KOPT-K1 (cell line): ENCODE measurements around the gene ZCWPW1.

Source experiments
- H3K27ac ChIP-seq: fragments of 200-600 bp; sonication (generic); 2 replicates; pipeline ENCODE4 v1.5.1; 2016; ENCODE audit warnings: antibody characterized with exemption, mild to moderate bottlenecking, low read depth, low read length; ENCODE audit not compliant: poor library complexity, severe bottlenecking
- H3K36me3 ChIP-seq: fragments of 200-600 bp; sonication (generic); 2 replicates; pipeline ENCODE4 v1.5.1; 2017; ENCODE audit warnings: antibody characterized with exemption, mild to moderate bottlenecking, low read length, moderate library complexity; ENCODE audit not compliant: insufficient read depth
- H3K9me3 ChIP-seq: fragments of 200-600 bp; sonication (generic); 2 replicates; pipeline ENCODE4 v1.5.1; 2017; ENCODE audit warnings: antibody characterized with exemption, low read length, mild to moderate bottlenecking; ENCODE audit not compliant: insufficient read depth, poor library complexity, severe bottlenecking

The ZCWPW1 gene, protein sequence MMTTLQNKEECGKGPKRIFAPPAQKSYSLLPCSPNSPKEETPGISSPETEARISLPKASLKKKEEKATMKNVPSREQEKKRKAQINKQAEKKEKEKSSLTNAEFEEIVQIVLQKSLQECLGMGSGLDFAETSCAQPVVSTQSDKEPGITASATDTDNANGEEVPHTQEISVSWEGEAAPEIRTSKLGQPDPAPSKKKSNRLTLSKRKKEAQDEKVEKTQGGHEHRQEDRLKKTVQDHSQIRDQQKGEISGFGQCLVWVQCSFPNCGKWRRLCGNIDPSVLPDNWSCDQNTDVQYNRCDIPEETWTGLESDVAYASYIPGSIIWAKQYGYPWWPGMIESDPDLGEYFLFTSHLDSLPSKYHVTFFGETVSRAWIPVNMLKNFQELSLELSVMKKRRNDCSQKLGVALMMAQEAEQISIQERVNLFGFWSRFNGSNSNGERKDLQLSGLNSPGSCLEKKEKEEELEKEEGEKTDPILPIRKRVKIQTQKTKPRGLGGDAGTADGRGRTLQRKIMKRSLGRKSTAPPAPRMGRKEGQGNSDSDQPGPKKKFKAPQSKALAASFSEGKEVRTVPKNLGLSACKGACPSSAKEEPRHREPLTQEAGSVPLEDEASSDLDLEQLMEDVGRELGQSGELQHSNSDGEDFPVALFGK

GRCh38 chr7:100428199-100428966, at the start of gene ZCWPW1:
TSS of gene ZCWPW1 (minus strand) at chr7:100428703. CDS start at chr7:100420649, 8,054 bp downstream.
- peaks cover 28% of the 10 kb centered on the region for H3K36me3 ChIP-seq
- peaks cover 6% of the 10 kb centered on the region for H3K9me3 ChIP-seq
- peak within 1 kb of the TSS; percentile 99 for H3K27ac ChIP-seq

DNA sequence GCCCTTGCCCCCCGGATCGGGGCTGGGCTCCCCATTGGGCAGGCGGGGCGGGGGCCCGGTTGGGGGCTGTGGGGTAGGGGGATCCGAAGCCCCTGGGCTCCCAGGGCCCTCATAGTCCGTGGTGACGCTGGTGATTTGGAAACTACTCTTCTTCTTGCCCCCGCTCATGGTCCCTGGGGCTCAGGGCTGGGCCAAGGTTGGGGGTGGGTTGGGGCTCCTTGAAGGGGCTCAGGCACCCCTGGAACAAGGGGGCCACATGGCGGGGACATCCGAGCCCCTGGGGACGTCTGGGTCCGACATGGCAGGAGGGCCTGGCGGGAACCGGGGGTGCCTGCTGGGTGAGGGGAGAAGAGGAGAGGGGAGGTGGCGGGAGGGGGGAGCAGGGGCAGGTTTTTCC, 49.4 kb upstream of the ZCWPW1 start:
- Histone ChIP-seq H3K36me3 (peaks cover 44% of the 10 kb centered on the region), H3K27ac (peak overlapping the region; percentile 87), H3K9me3 (no peaks in the 10 kb centered on the region)

DNA sequence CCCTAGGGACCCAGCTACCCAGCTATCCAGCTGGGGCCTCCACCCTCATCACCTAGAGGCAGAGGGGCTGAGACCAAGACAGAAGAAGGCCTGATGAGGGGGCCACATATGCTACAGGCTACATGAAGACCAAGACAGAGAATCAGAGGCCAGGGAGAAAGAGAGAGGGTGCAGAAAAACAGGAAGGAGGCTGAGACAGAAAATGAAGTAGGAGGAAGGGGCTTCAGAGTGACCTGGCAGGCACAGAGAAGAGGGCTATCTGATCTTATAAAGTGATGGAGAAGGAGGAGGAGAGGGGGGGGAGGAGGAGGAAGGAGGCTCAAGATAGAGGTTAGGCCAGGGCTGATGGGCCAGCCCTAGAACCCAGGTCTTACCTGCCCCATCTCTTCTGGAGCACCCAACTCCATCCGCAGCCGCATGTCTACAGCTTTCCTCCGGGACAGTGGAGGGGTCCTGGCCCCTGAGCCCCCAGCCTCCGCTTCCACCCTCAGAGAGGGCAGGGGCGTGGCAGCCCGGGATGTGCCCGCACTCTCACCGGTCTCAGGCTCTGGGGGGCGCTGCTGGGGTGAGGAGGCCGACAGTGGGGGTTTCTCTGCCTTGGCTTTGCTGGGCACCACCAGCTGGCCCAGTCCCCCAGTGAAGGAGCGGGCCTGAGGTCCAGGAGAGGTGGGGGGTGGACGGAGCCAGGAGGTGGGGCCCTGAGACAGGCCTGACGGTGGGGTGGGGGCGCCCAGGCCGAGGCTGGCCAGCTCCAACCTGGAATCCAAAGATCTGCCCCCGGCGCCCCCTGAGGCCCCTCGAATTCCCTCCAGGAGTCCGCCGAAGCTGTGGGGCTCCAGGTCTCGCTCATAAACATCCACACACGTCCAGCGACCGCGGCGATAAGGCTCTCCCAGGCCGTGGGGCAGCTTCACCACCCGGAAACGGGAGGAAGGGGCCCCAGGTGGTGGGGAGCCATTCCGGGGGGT, 48.7 kb upstream of the ZCWPW1 start:
- H3K9me3 ChIP-seq = no peaks in the 10 kb centered on the region
- H3K27ac ChIP-seq = peak overlapping the region; percentile 87
- peaks cover 51% of the 10 kb centered on the region for H3K36me3 ChIP-seq

GRCh38 chr7:100476101-100476780, 47.7 kb upstream of the ZCWPW1 start:
- Histone ChIP-seq H3K36me3 (peaks cover 60% of the 10 kb centered on the region), H3K9me3 (no peaks in the 10 kb centered on the region), H3K27ac (peak overlapping the region; percentile 87)

- H3K36me3 ChIP-seq = peaks cover 66% of the 10 kb centered on the region
- peak overlapping the region; percentile 87 for H3K27ac ChIP-seq
Observed at GRCh38 chr7:100475549-100475948, 47.0 kb upstream of the ZCWPW1 start.

DNA sequence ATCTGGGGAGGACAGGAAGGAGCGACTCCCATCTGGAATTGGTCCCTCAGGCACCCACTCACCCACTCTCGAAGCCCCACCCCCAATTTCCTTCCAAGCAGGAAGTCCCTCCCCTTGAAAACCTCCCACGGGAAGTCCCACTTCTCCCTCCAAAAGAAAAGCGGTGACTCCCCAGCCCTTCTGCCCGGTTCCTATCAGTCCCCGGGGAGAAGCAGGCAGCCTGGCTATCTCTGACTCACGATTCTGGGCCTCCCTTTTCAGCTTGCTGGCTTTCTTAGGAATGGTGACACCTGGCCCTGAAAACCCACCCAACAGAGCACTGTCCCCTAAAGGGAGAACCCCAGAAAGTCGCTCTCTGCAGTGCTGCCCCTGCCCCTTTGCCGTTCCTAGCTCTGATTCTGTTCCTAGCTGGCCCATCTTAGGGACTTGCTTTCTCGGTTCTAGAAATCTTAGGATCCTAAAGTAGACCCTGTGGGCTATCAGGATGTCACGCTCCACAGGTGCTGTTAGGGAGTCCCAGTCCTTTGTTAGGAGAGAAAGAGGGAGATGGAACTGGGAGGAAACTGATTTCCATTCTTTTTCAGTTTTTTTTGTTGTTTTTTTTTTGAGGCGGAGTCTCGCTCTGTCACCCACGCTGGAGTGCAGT, 44.5 kb upstream of the ZCWPW1 start:
- Histone ChIP-seq H3K36me3 (peaks cover 85% of the 10 kb centered on the region), H3K9me3 (no peaks in the 10 kb centered on the region), H3K27ac (no peak overlapping the region)

More at GRCh38 chr7:100475549-100475948, 47.0 kb upstream of the ZCWPW1 start:
- no peaks in the 10 kb centered on the region for H3K9me3 ChIP-seq

- no peaks in the 10 kb centered on the region for H3K9me3 ChIP-seq
- peaks cover 90% of the 10 kb centered on the region for H3K36me3 ChIP-seq
- no peak overlapping the region for H3K27ac ChIP-seq
Observed at GRCh38 chr7:100472121-100472851, 43.8 kb upstream of the ZCWPW1 start.

DNA sequence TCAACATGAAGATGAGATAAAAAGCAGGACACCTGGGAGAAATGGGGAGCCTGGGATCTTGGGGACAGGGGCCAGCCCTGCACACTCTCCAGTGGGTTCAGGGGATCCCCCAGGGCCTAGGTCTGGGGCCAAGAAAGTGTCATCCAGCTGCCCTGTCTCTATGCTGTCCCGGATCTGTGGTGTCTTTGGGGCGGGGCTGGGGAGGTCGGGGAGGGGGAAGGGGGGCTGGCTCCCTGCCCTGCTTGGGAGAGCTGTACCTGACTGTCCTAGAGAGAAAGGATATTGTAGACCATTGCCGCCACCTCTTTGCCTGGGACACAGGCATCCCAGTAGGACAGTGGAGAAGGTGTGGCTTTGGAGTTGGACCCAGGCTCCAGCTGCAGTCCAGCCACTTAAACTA, 42.5 kb upstream of the ZCWPW1 start:
- Histone ChIP-seq H3K27ac (no peak overlapping the region), H3K9me3 (no peaks in the 10 kb centered on the region), H3K36me3 (peaks cover 87% of the 10 kb centered on the region)

DNA sequence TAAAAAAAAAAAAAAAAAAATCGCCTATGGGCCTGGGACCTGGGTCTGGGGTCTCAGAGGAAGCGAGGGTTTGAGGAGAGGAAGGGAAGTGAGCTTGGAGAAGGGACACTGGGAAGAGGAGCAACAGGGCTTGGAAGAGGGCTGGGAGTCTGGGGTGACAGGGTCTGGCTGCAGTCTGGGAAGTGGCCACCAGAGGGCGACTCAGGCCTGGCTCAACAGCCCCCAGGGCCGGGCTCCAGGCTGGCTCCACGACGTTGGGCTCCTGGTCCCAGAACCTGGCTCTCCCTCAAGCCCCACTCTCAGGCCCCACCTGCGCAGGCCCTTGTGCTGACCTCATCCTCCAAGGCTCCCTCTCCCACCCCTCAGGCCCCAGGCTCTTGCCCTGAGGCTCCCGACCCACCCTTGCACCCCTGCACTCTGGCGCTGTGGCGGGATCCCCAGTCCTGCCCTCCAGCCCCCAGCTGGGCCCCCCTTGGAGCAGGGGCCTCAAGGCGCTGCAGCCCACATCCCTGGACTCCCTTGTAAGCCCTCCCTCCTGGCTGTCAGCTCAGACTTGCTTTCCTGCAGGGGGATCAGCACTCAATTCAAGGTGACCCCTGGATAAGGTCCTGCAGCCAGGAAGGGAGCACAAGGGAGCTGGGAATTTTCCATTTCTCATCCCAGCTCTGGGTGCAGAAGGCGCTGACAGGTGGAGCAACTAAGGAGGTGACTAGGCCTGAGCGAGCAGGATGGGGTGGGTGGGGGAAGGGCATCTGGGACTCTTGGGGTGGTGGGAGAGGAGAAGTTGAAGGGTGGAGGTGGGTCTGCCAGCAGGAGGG, 40.9 kb upstream of the ZCWPW1 start:
- Histone ChIP-seq H3K27ac (no peak overlapping the region), H3K36me3 (peaks cover 82% of the 10 kb centered on the region), H3K9me3 (no peaks in the 10 kb centered on the region)

GRCh38 chr7:100467638-100468373, 39.3 kb upstream of the ZCWPW1 start:
- Histone ChIP-seq H3K9me3 (no peaks in the 10 kb centered on the region), H3K27ac (no peak overlapping the region), H3K36me3 (peaks cover 77% of the 10 kb centered on the region)

DNA sequence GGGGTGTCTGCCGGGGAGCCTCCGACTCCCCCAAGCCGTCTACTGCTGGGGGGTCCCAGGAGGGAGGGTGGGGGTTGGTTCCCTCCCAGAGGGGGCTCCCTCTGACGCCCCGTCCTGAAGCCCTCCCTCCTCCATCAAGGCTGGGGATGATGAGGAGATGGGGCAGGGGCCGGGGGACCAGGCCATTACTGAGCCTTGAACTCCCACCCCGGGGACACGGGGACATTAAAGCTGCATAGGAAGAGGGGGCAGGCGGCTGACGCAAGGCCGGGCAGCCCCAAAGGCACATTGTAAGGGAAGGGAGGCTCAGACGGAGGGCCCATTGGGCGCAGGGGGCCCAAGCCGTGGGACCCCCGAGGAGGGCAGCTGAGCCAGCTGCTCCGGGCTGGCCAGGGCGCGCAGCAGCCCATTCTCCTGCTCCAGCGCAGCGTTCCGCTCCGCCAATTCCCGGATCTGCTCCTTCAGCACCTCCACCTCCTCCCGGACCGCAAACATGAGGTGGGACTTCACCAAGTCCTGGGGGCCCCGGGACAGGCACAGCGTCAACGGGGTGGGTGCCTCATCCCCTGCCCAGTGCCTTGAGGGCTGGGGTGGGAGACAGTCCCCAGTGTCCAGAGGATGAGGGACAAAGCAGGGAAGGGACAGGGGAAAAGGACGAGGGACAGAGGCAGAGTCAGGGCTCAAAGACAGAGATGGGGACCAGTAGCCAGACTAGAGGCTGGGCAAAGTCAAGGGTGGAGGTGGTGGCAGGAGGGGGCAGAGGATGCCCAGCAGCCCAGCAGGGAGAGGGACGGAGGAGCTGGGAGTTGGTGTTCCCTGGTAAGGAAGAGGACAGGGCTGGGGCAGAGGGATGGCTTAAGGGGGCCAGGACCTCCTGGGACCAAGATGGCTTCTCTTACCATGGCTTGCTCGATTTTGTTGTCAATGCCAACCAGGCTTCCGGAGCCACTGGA, 38.4 kb upstream of the ZCWPW1 start:
- H3K36me3 ChIP-seq = peaks cover 71% of the 10 kb centered on the region
- H3K9me3 ChIP-seq = no peaks in the 10 kb centered on the region
- H3K27ac ChIP-seq = no peak overlapping the region
